K562 (cell line): Measurements from ENCODE around the gene S100A8. TPM values are rescaled to one million over a fixed set of nuclear protein-coding genes. Genes with fewer than 3 reads are reported as not detected.

Experiments
- ATAC-seq: fragments of 200-7000 bp; cut with Tn5 transposase; 3 replicates; pipeline ENCODE4 v1.9.1; 2020; ENCODE audit warnings: moderate library complexity
- BruUV-seq: library from RNA; stranded (reverse); fragments of 400-500 nt; replicated peaks from 2 replicates; lab custom pipeline; 2021; lab: Mats Ljungman, UMichigan
- CTCF ChIA-PET: fragments of 300-600 bp; formaldehyde crosslinking; extraction: SDS; loops from one replicate; lab custom pipeline; 2021; ENCODE audit warnings: low intra/inter-chr PET ratio; lab: Yijun Ruan, JAX
- POLR2A ChIA-PET: fragments of 300-600, 350-650 bp; sonication (Branson Sonifier 250); formaldehyde crosslinking; extraction: SDS; loops from one replicate; lab custom pipeline; 2021; ENCODE audit warnings: antibody characterized with exemption, inconsistent platforms; lab: Yijun Ruan, JAX
- DNase-seq, 4 experiments: peaks; one replicate each; pipeline versions ENCODE4 v3.0.0 to v3.0.0-alpha.2; 2011 to 2018; ENCODE audit warnings: low spot score in 3 of 4, mixed read lengths in 3 of 4; ENCODE audit errors: extremely low read depth in 1 of 4
- FAIRE-seq: peaks from 2 replicates; lab custom pipeline; 2011; peaks lifted over from hg19 to GRCh38; lab: Jason Lieb, UNC
- H2AFZ ChIP-seq: 2 replicates; pipeline ENCODE4 v1.6.0; 2011; ENCODE audit warnings: low read depth, low read length, control low read depth, inconsistent platforms
- H3K27ac ChIP-seq: fragments of 200-600 bp; 3 replicates; pipeline ENCODE4 v1.8.0; 2011; ENCODE audit warnings: low read depth, mild to moderate bottlenecking, control low read depth, inconsistent platforms, low read length, moderate library complexity, mixed read lengths; ENCODE audit errors: extremely low read depth
- H3K27me3 ChIP-seq, 2 experiments: fragments of 300-600 bp in 1 of 2; 2 replicates in 1 of 2; 3 replicates in 1 of 2; pipeline versions ENCODE4 v1.6.0 to v1.8.0; 2011; ENCODE audit warnings: inconsistent platforms in 2 of 2, low read length in 2 of 2, mild to moderate bottlenecking in 1 of 2, mixed read lengths in 1 of 2, moderate library complexity in 1 of 2; ENCODE audit not compliant: control insufficient read depth in 2 of 2, insufficient read depth in 2 of 2
- H3K36me3 ChIP-seq: fragments of 300-600 bp; 3 replicates; pipeline ENCODE4 v1.8.0; 2011; ENCODE audit warnings: mild to moderate bottlenecking, low read length, inconsistent platforms; ENCODE audit not compliant: control insufficient read depth, insufficient read depth
- H3K4me1 ChIP-seq, 2 experiments: fragments of 200-600 bp in 1 of 2; replicated peaks in 1 of 2; 2 replicates in 1 of 2; 3 replicates in 1 of 2; pipeline versions ENCODE4 v1.5.1 to v1.8.0; 2011; ENCODE audit warnings: inconsistent platforms in 2 of 2, low read length in 2 of 2, mild to moderate bottlenecking in 1 of 2, mixed read lengths in 1 of 2, moderate library complexity in 1 of 2; ENCODE audit not compliant: control insufficient read depth in 2 of 2, insufficient read depth in 2 of 2
- H3K4me2 ChIP-seq: 2 replicates; pipeline ENCODE4 v1.6.1; 2011; ENCODE audit warnings: low read length, control low read depth, inconsistent platforms, mixed read lengths; ENCODE audit not compliant: insufficient read depth
- H3K4me3 ChIP-seq: fragments of 200-600 bp; sonication (generic), shearing (Covaris generic); 2 replicates; pipeline ENCODE4 v1.5.1; 2016; ENCODE audit warnings: control low read depth, inconsistent platforms
- H3K79me2 ChIP-seq: fragments of 200-600 bp; 3 replicates; pipeline ENCODE4 v1.8.0; 2011; ENCODE audit warnings: low read length, inconsistent platforms; ENCODE audit not compliant: control insufficient read depth, insufficient read depth
- H3K9ac ChIP-seq, 2 experiments: 2 replicates each; pipeline versions ENCODE4 v1.6.0 to v1.6.1; 2011; ENCODE audit warnings: low read depth in 2 of 2, low read length in 2 of 2, control low read depth in 1 of 2, inconsistent platforms in 1 of 2, mild to moderate bottlenecking in 1 of 2, mixed read lengths in 1 of 2; ENCODE audit not compliant: insufficient read depth in 1 of 2
- H3K9me1 ChIP-seq: one replicate; pipeline ENCODE4 v1.6.0; 2011; ENCODE audit warnings: inconsistent platforms, mild to moderate bottlenecking, low read length, moderate library complexity; ENCODE audit not compliant: control insufficient read depth, insufficient read depth
- H3K9me3 ChIP-seq: replicated peaks from 2 replicates; pipeline ENCODE4 v1.5.1; 2011; ENCODE audit warnings: low read depth, low read length, inconsistent platforms; ENCODE audit not compliant: control insufficient read depth, insufficient read depth
- H4K20me1 ChIP-seq: replicated peaks from 2 replicates; pipeline ENCODE4 v1.6.1; 2011; ENCODE audit warnings: low read length, inconsistent platforms, mixed read lengths; ENCODE audit not compliant: control insufficient read depth, insufficient read depth
- CEBPG ChIP-seq, 3 experiments: fragments of 200-800 bp in 1 of 3; sonication (Bioruptor generic) in 1 of 3; sonication (generic) in 1 of 3; formaldehyde crosslinking in 1 of 3; IDR thresholded peaks in 2 of 3; conservative IDR thresholded peaks in 1 of 3; 2 replicates each; pipeline versions ENCODE4 v1.6.1 to v1.8.0; 2016 to 2022; ENCODE audit warnings: missing compliant biosample characterization in 2 of 3, missing genetic modification characterization in 2 of 3, mild to moderate bottlenecking in 1 of 3, missing genetic modification reagents in 1 of 3
- EWSR1 ChIP-seq: fragments of 450-650 bp; IDR thresholded peaks from 2 replicates; pipeline ENCODE4 v1.6.1; 2018; ENCODE audit warnings: borderline replicate concordance, mild to moderate bottlenecking, low read depth, moderate library complexity; ENCODE audit not compliant: partially characterized antibody
- FOXA3 ChIP-seq, 2 experiments: fragments of 450-650 bp in 1 of 2; sonication (generic) in 1 of 2; formaldehyde crosslinking; IDR thresholded peaks in 1 of 2; conservative IDR thresholded peaks in 1 of 2; 2 replicates each; pipeline versions ENCODE4 v1.4.0 to v1.8.0; 2020 to 2022; ENCODE audit warnings: mild to moderate bottlenecking in 2 of 2, missing genetic modification reagents in 1 of 2
- SAFB ChIP-seq: fragments of 200-400 bp; formaldehyde crosslinking; IDR thresholded peaks from 2 replicates; pipeline ENCODE4 v1.6.1; 2017; ENCODE audit warnings: low read depth, low read length, borderline replicate concordance
- SRSF7 ChIP-seq: fragments of 200-400 bp; formaldehyde crosslinking; optimal IDR thresholded peaks from 2 replicates; pipeline ENCODE3; 2017; ENCODE audit warnings: mild to moderate bottlenecking, low read depth, low read length
- U2AF1 ChIP-seq: fragments of 200-400 bp; formaldehyde crosslinking; optimal IDR thresholded peaks from 2 replicates; pipeline ENCODE3; 2017; ENCODE audit warnings: mild to moderate bottlenecking, low read depth, low read length, moderate library complexity
- ZNF224 ChIP-seq: sonication (generic); formaldehyde crosslinking; IDR thresholded peaks from 2 replicates; pipeline ENCODE4 v1.8.0; 2022; ENCODE audit warnings: mild to moderate bottlenecking, missing genetic modification reagents
- WGBS: fragments of 100-300 bp; shearing (Covaris generic); methylation state at CpG from one replicate; pipeline ENCODE4 v1.1.6; 2016; ENCODE audit warnings: low coverage, mixed read lengths; ENCODE audit not compliant: insufficient coverage; ENCODE audit errors: missing lambda C conversion rate; 5-methylcytosine and 5-hydroxymethylcytosine counted together
- in situ Hi-C: fragments of 300-500 bp; cut with MboI; formaldehyde crosslinking; loops from 4 replicates; pipeline ENCODE4 v1.15.0; 2018; ENCODE audit warnings: inconsistent platforms, mixed read lengths
- intact Hi-C: fragments of 100-400 bp; cut with micrococcal nuclease; formaldehyde crosslinking; loops from 2 replicates; pipeline ENCODE4 v1.14.2; 2022
- polyA plus RNA-seq, 8 experiments: library from polyadenylated mRNA; depleted of rRNA in 4 of 8; stranded (reverse) in 5 of 8; unstranded in 3 of 8; fragments of >200 nt; fragmentation: Nextera tagmentation in 2 of 8; fragmentation: Illumina TruSeq in 1 of 8; extraction: Ambion mirVana in 2 of 8; extraction: Trizol in 1 of 8; gene quantifications; 2 replicates each; pipeline versions ENCODE4 v1.2.1 to v1.2.3, GENCODE V29; 2011 to 2014; ENCODE audit warnings: inconsistent platforms in 1 of 8, missing spikeins in 1 of 8
- total RNA-seq, 7 experiments: library from RNA; depleted of rRNA in 6 of 7; stranded (reverse); fragments of >200 nt in 6 of 7; fragmentation: Illumina TruSeq in 2 of 7; extraction: Trizol in 2 of 7; gene quantifications; 2 replicates each; pipeline versions ENCODE4 v1.2.1 to v1.2.3, GENCODE V29; 2011 to 2021; ENCODE audit warnings: low replicate concordance in 1 of 7
- TF ChIP-seq, protein P1 (sequence below), 3 experiments: IDR thresholded peaks in 2 of 3; conservative IDR thresholded peaks in 1 of 3; 2 replicates each; pipeline ENCODE4 v1.5.1; 2011 to 2012; ENCODE audit warnings: low read length in 3 of 3, mild to moderate bottlenecking in 3 of 3, control low read depth in 2 of 3, improper control_type of control experiment in 1 of 3, inconsistent platforms in 1 of 3, low read depth in 1 of 3, mixed read lengths in 1 of 3, moderate library complexity in 1 of 3; ENCODE audit not compliant: insufficient read depth in 2 of 3
- TF ChIP-seq, protein P2 (sequence below): fragments of 200-400 bp; formaldehyde crosslinking; IDR thresholded peaks from 2 replicates; pipeline ENCODE4 v1.6.1; 2017; ENCODE audit warnings: mild to moderate bottlenecking, low read depth, low read length, moderate library complexity
- TF ChIP-seq, protein P3 (sequence below): fragments of 450-650 bp; IDR thresholded peaks from 2 replicates; pipeline ENCODE4 v1.6.1; 2016

Gene S100A8
- total and polyA plus RNA-seq, 9 of the 15 experiments (the other 6 are each of a cell fraction or from before 2014, with no cell fraction given): 0.15 to 0.60 TPM; not detected in 7

DNA sequence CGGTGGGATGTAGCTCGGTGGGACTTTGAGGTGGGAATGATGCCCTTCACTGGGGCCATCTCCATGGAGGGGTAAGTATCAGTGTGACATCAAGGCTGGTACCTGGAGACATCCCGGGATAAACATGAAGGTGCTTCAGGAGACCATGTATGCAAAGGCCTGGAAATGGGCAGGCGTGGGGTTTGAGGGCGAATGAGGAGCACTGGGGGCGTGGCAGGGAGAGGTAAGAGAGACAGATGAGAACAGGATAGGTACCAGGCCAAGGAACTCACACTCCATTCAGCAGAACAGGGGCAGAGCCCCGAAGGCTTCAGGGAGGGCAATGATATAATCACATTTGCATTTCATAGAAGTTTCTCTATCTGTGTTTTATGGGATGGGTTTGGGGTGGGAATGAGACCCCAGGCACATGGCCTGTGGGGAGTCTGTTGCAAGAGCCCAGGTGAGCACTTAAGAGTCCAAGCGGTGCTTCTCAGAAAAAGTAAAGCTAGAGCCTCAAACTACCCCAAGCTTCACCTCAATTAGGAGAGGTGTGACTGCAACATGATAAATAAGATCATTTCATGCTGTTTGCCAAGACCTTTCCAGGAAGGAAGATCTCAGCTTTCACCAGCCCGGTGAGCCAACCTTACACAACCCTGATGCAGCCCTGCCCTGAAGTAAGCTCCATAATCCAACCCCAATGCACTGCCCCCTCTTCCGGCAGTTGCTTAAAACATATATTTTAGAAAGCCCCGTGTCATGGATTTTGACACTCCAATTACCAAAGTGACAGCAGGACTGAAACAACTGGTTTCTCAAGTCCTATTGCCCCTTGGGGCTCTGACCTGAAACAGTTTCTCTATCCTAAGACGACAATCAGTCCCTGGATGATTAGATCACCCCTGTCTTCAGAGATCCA is 25.9 kb downstream of the S100A8 start:
- Histone ChIP-seq H3K79me2 (no peaks in the 10 kb centered on the region), H4K20me1 (no peaks in the 10 kb centered on the region)
- TF ChIP-seq U2AF1 (no peak), SRSF7 (no peak), SAFB (no peak), FOXA3 (CRISPR knock-in tag; conservative IDR thresholded peaks at IDR 0.05 in 1 of 2, IDR thresholded peaks at IDR 0.05 in 1 of 2) (no peak), CEBPG (CRISPR knock-in tag; IDR thresholded peaks at IDR 0.05) (no peak), CEBPG (tag; conservative IDR thresholded peaks at IDR 0.05 in 1 of 2, IDR thresholded peaks at IDR 0.05 in 1 of 2) (0 out of 4 replicates have a peak, but pooled peaks of 1 of the 2 experiments have one; percentile 12), ZNF224 (CRISPR knock-in tag) (no peak), EWSR1 (no peak)
- TF ChIP-seq, protein P1, sequence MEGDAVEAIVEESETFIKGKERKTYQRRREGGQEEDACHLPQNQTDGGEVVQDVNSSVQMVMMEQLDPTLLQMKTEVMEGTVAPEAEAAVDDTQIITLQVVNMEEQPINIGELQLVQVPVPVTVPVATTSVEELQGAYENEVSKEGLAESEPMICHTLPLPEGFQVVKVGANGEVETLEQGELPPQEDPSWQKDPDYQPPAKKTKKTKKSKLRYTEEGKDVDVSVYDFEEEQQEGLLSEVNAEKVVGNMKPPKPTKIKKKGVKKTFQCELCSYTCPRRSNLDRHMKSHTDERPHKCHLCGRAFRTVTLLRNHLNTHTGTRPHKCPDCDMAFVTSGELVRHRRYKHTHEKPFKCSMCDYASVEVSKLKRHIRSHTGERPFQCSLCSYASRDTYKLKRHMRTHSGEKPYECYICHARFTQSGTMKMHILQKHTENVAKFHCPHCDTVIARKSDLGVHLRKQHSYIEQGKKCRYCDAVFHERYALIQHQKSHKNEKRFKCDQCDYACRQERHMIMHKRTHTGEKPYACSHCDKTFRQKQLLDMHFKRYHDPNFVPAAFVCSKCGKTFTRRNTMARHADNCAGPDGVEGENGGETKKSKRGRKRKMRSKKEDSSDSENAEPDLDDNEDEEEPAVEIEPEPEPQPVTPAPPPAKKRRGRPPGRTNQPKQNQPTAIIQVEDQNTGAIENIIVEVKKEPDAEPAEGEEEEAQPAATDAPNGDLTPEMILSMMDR (IDR thresholded peaks at IDR 0.05 in 2 of 3, conservative IDR thresholded peaks at IDR 0.05 in 1 of 3; ENCODE audit: insufficient read depth in 2 of 3, low read depth in 1 of 3, low read length in 3 of 3): peak in 1 of 3 experiments; percentile 34; a peak in 2 of 6 replicates
- TF ChIP-seq, protein P2, sequence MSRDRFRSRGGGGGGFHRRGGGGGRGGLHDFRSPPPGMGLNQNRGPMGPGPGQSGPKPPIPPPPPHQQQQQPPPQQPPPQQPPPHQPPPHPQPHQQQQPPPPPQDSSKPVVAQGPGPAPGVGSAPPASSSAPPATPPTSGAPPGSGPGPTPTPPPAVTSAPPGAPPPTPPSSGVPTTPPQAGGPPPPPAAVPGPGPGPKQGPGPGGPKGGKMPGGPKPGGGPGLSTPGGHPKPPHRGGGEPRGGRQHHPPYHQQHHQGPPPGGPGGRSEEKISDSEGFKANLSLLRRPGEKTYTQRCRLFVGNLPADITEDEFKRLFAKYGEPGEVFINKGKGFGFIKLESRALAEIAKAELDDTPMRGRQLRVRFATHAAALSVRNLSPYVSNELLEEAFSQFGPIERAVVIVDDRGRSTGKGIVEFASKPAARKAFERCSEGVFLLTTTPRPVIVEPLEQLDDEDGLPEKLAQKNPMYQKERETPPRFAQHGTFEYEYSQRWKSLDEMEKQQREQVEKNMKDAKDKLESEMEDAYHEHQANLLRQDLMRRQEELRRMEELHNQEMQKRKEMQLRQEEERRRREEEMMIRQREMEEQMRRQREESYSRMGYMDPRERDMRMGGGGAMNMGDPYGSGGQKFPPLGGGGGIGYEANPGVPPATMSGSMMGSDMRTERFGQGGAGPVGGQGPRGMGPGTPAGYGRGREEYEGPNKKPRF: no peak
- TF ChIP-seq, protein P3, sequence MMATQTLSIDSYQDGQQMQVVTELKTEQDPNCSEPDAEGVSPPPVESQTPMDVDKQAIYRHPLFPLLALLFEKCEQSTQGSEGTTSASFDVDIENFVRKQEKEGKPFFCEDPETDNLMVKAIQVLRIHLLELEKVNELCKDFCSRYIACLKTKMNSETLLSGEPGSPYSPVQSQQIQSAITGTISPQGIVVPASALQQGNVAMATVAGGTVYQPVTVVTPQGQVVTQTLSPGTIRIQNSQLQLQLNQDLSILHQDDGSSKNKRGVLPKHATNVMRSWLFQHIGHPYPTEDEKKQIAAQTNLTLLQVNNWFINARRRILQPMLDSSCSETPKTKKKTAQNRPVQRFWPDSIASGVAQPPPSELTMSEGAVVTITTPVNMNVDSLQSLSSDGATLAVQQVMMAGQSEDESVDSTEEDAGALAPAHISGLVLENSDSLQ: 0 out of 2 replicates have a peak, but pooled peaks have one; percentile 13
- TF ChIP-seq, all 486 proteins: peak for 3
- no peak overlapping the region for H3K4me2 ChIP-seq
- no peak overlapping the region for H2AFZ ChIP-seq
- in situ Hi-C loops: no loop called here
- intact Hi-C loops: no loop called here
- H3K9ac ChIP-seq: no peak overlapping the region
- WGBS: 2% methylated on average over 12 of the region's 12 CpGs
- no peak overlapping the region for H3K27ac ChIP-seq
- CTCF ChIA-PET: interaction anchor here (0.6 kb wide), 1 partner anchor 13 kb away, joined by 3 read pairs; no protein-coding TSS in a partner anchor
- FAIRE-seq (peak; percentile 26), ATAC-seq (peak; percentile 51; the same call in 1 of the 3 replicates), DNase-seq (no peak)
- no peak overlapping the region for H3K4me3 ChIP-seq
- POLR2A ChIA-PET: no interaction called here
- no peaks in the 10 kb centered on the region for H3K9me3 ChIP-seq
- H3K36me3 ChIP-seq: no peaks in the 10 kb centered on the region
- peaks cover 0 to 5% of the 10 kb centered on the region in 2 experiments; a peak in 1 of 5 replicates for H3K4me1 ChIP-seq
- BruUV-seq: no TSS peak
- no peaks in the 10 kb centered on the region for H3K9me1 ChIP-seq
- peaks cover 3 to 40% of the 10 kb centered on the region in 2 experiments; a peak in 3 of 5 replicates for H3K27me3 ChIP-seq
